K562 (cell line): ENCODE results near the gene DDX5. TPM values are rescaled to one million over a fixed set of nuclear protein-coding genes. Genes with fewer than 3 reads are reported as not detected.
A peak's percentile ranks its signal among the peaks of the same experiment; 100 is the strongest.

Experiments
- ADNP ChIP-seq: fragments of 200-800 bp; sonication (Bioruptor generic); IDR thresholded peaks from 2 replicates; pipeline ENCODE4 v1.6.1; 2016; ENCODE audit warnings: missing genetic modification characterization, missing compliant biosample characterization
- ETV1 ChIP-seq: fragments of 450-650 bp; conservative IDR thresholded peaks from 2 replicates; pipeline ENCODE4 v1.6.1; 2016; ENCODE audit warnings: missing genetic modification characterization, control low read depth, low read depth, missing compliant biosample characterization
- FOXM1 ChIP-seq, 2 experiments: fragments of 450-650 bp in 1 of 2; sonication (generic) in 1 of 2; formaldehyde crosslinking in 1 of 2; IDR thresholded peaks; 2 replicates each; pipeline versions ENCODE4 v1.6.1 to v1.9.0; 2017 to 2022; ENCODE audit warnings: low read depth in 2 of 2, mild to moderate bottlenecking in 2 of 2, missing genetic modification reagents in 1 of 2, moderate library complexity in 1 of 2
- HDAC2 ChIP-seq: fragments of 450-650 bp; IDR thresholded peaks from 2 replicates; pipeline ENCODE4 v1.6.1; 2016; ENCODE audit warnings: mild to moderate bottlenecking
- KLF6 ChIP-seq: fragments of 250-450 bp; sonication (Bioruptor Pico); IDR thresholded peaks from 2 replicates; pipeline ENCODE4 v1.4.0; 2020; ENCODE audit warnings: mild to moderate bottlenecking, moderate library complexity, borderline replicate concordance
- MTF1 ChIP-seq: fragments of 250-450 bp; sonication (Bioruptor Pico); IDR thresholded peaks from 2 replicates; pipeline ENCODE4 v1.9.0; 2021; ENCODE audit warnings: moderate library complexity, mild to moderate bottlenecking, inconsistent platforms, borderline replicate concordance
- MYC ChIP-seq, 2 experiments: fragments of 250-450 bp in 1 of 2; sonication (Bioruptor Pico) in 1 of 2; IDR thresholded peaks; 2 replicates each; pipeline versions ENCODE4 v1.5.1 to v1.6.1; 2012 to 2021; ENCODE audit warnings: low read depth in 2 of 2, borderline replicate concordance in 1 of 2, improper control_type of control experiment in 1 of 2, low read length in 1 of 2, mild to moderate bottlenecking in 1 of 2, moderate library complexity in 1 of 2
- NFIC ChIP-seq: fragments of 450-650 bp; IDR thresholded peaks from 2 replicates; pipeline ENCODE4 v1.6.1; 2017; ENCODE audit warnings: mild to moderate bottlenecking, inconsistent platforms
- PTBP1 ChIP-seq: fragments of 200-400 bp; formaldehyde crosslinking; IDR thresholded peaks from 2 replicates; pipeline ENCODE4 v1.6.1; 2017; ENCODE audit warnings: low read depth, low read length
- SP1 ChIP-seq: sonication (generic); formaldehyde crosslinking; IDR thresholded peaks from 2 replicates; pipeline ENCODE4 v1.8.1; 2022; ENCODE audit warnings: mild to moderate bottlenecking, missing genetic modification reagents
- polyA plus RNA-seq, 8 experiments: library from polyadenylated mRNA; depleted of rRNA in 4 of 8; stranded (reverse) in 5 of 8; unstranded in 3 of 8; fragments of >200 nt; fragmentation: Nextera tagmentation in 2 of 8; fragmentation: Illumina TruSeq in 1 of 8; extraction: Ambion mirVana in 2 of 8; extraction: Trizol in 1 of 8; gene quantifications; 2 replicates each; pipeline versions ENCODE4 v1.2.1 to v1.2.3, GENCODE V29; 2011 to 2014; ENCODE audit warnings: inconsistent platforms in 1 of 8, missing spikeins in 1 of 8
- total RNA-seq, 7 experiments: library from RNA; depleted of rRNA in 6 of 7; stranded (reverse); fragments of >200 nt in 6 of 7; fragmentation: Illumina TruSeq in 2 of 7; extraction: Trizol in 2 of 7; gene quantifications; 2 replicates each; pipeline versions ENCODE4 v1.2.1 to v1.2.3, GENCODE V29; 2011 to 2021; ENCODE audit warnings: low replicate concordance in 1 of 7
- TF ChIP-seq, protein P1 (sequence below): fragments of 450-650 bp; IDR thresholded peaks from 2 replicates; pipeline ENCODE4 v1.6.1; 2017; ENCODE audit warnings: antibody characterized with exemption, mild to moderate bottlenecking
- TF ChIP-seq, protein P2 (sequence below): fragments of 250-450 bp; sonication (Bioruptor Pico); IDR thresholded peaks from 2 replicates; pipeline ENCODE4 v1.8.0; 2021; ENCODE audit warnings: moderate library complexity, mild to moderate bottlenecking, inconsistent platforms
- TF ChIP-seq, protein P3 (sequence below): fragments of 200-800 bp; sonication (Bioruptor generic); IDR thresholded peaks from 2 replicates; pipeline ENCODE4 v1.6.1; 2016; ENCODE audit warnings: missing genetic modification characterization, missing compliant biosample characterization

DDX5 gene
- total and polyA plus RNA-seq, 9 of the 15 experiments (the other 6 are each of a cell fraction or from before 2014, with no cell fraction given) = 306 to 1,639 (median 604) TPM

DNA sequence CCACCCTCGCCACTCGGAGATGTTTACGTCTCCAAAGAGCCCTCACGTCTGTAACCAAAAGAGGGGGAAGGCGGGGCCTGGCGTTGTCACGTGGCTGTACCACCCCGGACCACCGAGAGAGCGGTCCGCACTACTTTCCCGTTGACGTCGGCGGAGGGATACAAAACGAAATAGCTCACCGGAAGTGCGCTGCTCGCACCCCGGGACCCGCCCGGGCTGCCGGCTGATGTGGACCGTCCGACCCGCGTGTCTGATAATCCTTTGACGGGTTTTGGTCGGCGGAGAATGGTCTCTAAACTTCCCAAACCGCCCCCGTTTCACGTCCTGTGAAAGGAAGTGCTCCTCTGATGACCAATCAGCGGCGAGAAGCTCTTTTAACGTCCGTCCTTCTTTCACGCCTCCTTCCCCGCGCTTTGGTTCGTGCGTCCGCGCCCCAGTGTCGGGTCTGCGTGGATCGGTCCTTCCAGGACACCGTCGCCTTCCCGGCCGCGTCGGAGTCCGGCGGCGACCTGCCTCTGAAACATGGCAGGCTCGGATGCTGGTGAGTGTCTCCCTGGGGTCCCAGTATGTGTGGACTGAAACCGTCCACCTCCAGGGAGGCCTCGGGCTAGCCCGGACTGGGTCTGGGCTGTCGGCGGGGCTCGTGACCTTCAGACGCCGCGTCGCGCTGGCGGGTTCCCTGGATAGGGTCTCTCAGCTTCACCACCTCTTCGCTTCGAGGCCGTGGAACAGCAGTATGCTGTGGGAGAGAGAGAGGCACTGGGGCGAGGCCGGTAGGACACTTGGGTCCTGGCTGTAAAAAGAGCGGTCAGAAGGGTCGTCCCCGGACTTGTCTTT, 705 bp upstream of the DDX5 start, which contains the start of gene CEP95 (continued):
- TF ChIP-seq, protein P1, sequence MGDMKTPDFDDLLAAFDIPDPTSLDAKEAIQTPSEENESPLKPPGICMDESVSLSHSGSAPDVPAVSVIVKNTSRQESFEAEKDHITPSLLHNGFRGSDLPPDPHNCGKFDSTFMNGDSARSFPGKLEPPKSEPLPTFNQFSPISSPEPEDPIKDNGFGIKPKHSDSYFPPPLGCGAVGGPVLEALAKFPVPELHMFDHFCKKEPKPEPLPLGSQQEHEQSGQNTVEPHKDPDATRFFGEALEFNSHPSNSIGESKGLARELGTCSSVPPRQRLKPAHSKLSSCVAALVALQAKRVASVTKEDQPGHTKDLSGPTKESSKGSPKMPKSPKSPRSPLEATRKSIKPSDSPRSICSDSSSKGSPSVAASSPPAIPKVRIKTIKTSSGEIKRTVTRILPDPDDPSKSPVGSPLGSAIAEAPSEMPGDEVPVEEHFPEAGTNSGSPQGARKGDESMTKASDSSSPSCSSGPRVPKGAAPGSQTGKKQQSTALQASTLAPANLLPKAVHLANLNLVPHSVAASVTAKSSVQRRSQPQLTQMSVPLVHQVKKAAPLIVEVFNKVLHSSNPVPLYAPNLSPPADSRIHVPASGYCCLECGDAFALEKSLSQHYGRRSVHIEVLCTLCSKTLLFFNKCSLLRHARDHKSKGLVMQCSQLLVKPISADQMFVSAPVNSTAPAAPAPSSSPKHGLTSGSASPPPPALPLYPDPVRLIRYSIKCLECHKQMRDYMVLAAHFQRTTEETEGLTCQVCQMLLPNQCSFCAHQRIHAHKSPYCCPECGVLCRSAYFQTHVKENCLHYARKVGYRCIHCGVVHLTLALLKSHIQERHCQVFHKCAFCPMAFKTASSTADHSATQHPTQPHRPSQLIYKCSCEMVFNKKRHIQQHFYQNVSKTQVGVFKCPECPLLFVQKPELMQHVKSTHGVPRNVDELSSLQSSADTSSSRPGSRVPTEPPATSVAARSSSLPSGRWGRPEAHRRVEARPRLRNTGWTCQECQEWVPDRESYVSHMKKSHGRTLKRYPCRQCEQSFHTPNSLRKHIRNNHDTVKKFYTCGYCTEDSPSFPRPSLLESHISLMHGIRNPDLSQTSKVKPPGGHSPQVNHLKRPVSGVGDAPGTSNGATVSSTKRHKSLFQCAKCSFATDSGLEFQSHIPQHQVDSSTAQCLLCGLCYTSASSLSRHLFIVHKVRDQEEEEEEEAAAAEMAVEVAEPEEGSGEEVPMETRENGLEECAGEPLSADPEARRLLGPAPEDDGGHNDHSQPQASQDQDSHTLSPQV = peak; percentile 27; the same call in 1 of the 2 replicates
- no peak for TF ChIP-seq PTBP1
- peak; percentile 73; the same call in 1 of the 2 replicates for TF ChIP-seq KLF6 (CRISPR knock-in tag)
- peak; percentile 100 for TF ChIP-seq ETV1 (tag)
- TF ChIP-seq MYC (IDR thresholded peaks at IDR 0.05; ENCODE audit: low read depth, low read length) = peak; percentile 89
- TF ChIP-seq MYC (CRISPR knock-in tag; IDR thresholded peaks at IDR 0.05; ENCODE audit: borderline replicate concordance, low read depth) = peak; percentile 17; the same call in 1 of the 2 replicates
- TF ChIP-seq, protein P2, sequence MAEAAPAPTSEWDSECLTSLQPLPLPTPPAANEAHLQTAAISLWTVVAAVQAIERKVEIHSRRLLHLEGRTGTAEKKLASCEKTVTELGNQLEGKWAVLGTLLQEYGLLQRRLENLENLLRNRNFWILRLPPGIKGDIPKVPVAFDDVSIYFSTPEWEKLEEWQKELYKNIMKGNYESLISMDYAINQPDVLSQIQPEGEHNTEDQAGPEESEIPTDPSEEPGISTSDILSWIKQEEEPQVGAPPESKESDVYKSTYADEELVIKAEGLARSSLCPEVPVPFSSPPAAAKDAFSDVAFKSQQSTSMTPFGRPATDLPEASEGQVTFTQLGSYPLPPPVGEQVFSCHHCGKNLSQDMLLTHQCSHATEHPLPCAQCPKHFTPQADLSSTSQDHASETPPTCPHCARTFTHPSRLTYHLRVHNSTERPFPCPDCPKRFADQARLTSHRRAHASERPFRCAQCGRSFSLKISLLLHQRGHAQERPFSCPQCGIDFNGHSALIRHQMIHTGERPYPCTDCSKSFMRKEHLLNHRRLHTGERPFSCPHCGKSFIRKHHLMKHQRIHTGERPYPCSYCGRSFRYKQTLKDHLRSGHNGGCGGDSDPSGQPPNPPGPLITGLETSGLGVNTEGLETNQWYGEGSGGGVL (CRISPR knock-in tag) = no peak
- TF ChIP-seq HDAC2 = peak; percentile 80
- TF ChIP-seq SP1 (CRISPR knock-in tag) = peak; percentile 87; the same call in 1 of the 2 replicates
- TF ChIP-seq NFIC = peak; percentile 44; the same call in 1 of the 2 replicates
- TF ChIP-seq ADNP (tag) = no peak
- no peak for TF ChIP-seq MTF1
- TF ChIP-seq, protein P3, sequence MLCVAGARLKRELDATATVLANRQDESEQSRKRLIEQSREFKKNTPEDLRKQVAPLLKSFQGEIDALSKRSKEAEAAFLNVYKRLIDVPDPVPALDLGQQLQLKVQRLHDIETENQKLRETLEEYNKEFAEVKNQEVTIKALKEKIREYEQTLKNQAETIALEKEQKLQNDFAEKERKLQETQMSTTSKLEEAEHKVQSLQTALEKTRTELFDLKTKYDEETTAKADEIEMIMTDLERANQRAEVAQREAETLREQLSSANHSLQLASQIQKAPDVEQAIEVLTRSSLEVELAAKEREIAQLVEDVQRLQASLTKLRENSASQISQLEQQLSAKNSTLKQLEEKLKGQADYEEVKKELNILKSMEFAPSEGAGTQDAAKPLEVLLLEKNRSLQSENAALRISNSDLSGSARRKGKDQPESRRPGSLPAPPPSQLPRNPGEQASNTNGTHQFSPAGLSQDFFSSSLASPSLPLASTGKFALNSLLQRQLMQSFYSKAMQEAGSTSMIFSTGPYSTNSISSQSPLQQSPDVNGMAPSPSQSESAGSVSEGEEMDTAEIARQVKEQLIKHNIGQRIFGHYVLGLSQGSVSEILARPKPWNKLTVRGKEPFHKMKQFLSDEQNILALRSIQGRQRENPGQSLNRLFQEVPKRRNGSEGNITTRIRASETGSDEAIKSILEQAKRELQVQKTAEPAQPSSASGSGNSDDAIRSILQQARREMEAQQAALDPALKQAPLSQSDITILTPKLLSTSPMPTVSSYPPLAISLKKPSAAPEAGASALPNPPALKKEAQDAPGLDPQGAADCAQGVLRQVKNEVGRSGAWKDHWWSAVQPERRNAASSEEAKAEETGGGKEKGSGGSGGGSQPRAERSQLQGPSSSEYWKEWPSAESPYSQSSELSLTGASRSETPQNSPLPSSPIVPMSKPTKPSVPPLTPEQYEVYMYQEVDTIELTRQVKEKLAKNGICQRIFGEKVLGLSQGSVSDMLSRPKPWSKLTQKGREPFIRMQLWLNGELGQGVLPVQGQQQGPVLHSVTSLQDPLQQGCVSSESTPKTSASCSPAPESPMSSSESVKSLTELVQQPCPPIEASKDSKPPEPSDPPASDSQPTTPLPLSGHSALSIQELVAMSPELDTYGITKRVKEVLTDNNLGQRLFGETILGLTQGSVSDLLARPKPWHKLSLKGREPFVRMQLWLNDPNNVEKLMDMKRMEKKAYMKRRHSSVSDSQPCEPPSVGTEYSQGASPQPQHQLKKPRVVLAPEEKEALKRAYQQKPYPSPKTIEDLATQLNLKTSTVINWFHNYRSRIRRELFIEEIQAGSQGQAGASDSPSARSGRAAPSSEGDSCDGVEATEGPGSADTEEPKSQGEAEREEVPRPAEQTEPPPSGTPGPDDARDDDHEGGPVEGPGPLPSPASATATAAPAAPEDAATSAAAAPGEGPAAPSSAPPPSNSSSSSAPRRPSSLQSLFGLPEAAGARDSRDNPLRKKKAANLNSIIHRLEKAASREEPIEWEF (CRISPR knock-in tag) = no peak
- peak; percentile 45; the same call in 1 of the 2 replicates for TF ChIP-seq FOXM1 (IDR thresholded peaks at IDR 0.05; ENCODE audit: low read depth)
- TF ChIP-seq FOXM1 (CRISPR knock-in tag; IDR thresholded peaks at IDR 0.05; ENCODE audit: low read depth) = no peak; the same call in 1 of the 2 replicates
